Naive thymus-derived CD4-positive, alpha-beta T cell (primary cell): ENCODE data around the gene GRK6. TPM values are rescaled to one million over a fixed set of nuclear protein-coding genes. Genes with fewer than 3 reads are reported as not detected.
"Not testable (repeated sequence)": the region's sequence is repeated elsewhere in the genome, so short reads cannot be mapped to it uniquely, and the experiment has no call there.

Experiments used
- ATAC-seq: fragments of 150-1000 bp; cut with Tn5 transposase; 2 replicates; pipeline ENCODE4 v1.10.0; 2021; ENCODE audit warnings: mild to moderate bottlenecking, moderate library complexity
- CTCF ChIA-PET: fragments of 350-600 bp; sonication (Branson Sonifier 250); formaldehyde crosslinking; loops from one replicate; lab custom pipeline; 2021; ENCODE audit warnings: antibody characterized with exemption; lab: Charles Lee
- POLR2A ChIA-PET: fragments of 350-600 bp; sonication (Branson Sonifier 250); formaldehyde crosslinking; loops from one replicate; lab custom pipeline; 2021; ENCODE audit warnings: antibody characterized with exemption, inconsistent platforms; lab: Charles Lee
- DNase-seq, 9 donors: peaks; one replicate each; pipeline versions ENCODE4 v3.0.0 to v3.0.0-alpha.2; 2020 to 2022; ENCODE audit warnings: mixed read lengths in 1 of 9
- H3K27ac ChIP-seq: one replicate; pipeline ENCODE4 v1.7.0; 2013; ENCODE audit warnings: mild to moderate bottlenecking, low read depth, low read length, moderate library complexity
- H3K27me3 ChIP-seq, 2 donors: one replicate each; pipeline ENCODE4 v1.7.0; 2013; ENCODE audit warnings: low read length in 2 of 2, mild to moderate bottlenecking in 2 of 2, moderate library complexity in 2 of 2; ENCODE audit not compliant: control insufficient read depth in 2 of 2, insufficient read depth in 2 of 2
- H3K36me3 ChIP-seq, 3 experiments: 1 replicate in 2 of 3; 2 replicates in 1 of 3; pipeline ENCODE4 v1.7.0; 2013; ENCODE audit warnings: low read length in 3 of 3, mild to moderate bottlenecking in 3 of 3, moderate library complexity in 1 of 3; ENCODE audit not compliant: insufficient read depth in 3 of 3, control insufficient read depth in 2 of 3
- H3K4me1 ChIP-seq, 2 donors: one replicate each; pipeline ENCODE4 v1.7.0; 2013; ENCODE audit warnings: low read length in 2 of 2, mild to moderate bottlenecking in 2 of 2, moderate library complexity in 1 of 2; ENCODE audit not compliant: control insufficient read depth in 2 of 2, insufficient read depth in 2 of 2
- H3K4me3 ChIP-seq: 2 replicates; pipeline ENCODE4 v1.7.0; 2013; ENCODE audit warnings: mild to moderate bottlenecking, low read length
- H3K9me3 ChIP-seq, 3 experiments: 1 replicate in 2 of 3; 2 replicates in 1 of 3; pipeline ENCODE4 v1.7.0; 2013; ENCODE audit warnings: low read length in 3 of 3; ENCODE audit not compliant: control insufficient read depth in 2 of 3
- H3K27ac Mint-ChIP-seq, 9 donors: one replicate each; pipeline ENCODE4 v1.8.0; 2020 to 2022; ENCODE audit warnings: mixed read lengths in 9 of 9, mild to moderate bottlenecking in 8 of 9, moderate library complexity in 5 of 9, inconsistent platforms in 2 of 9
- H3K27me3 Mint-ChIP-seq, 5 donors: one replicate each; pipeline ENCODE4 v1.8.0; 2021 to 2022; ENCODE audit warnings: mixed read lengths in 5 of 5, mild to moderate bottlenecking in 1 of 5
- H3K36me3 Mint-ChIP-seq, 5 donors: one replicate each; pipeline ENCODE4 v1.8.0; 2020 to 2022; ENCODE audit warnings: mixed read lengths in 5 of 5, mild to moderate bottlenecking in 3 of 5, inconsistent platforms in 1 of 5
- H3K4me1 Mint-ChIP-seq, 7 donors: one replicate each; pipeline ENCODE4 v1.8.0; 2020 to 2022; ENCODE audit warnings: mixed read lengths in 7 of 7, mild to moderate bottlenecking in 3 of 7, inconsistent platforms in 1 of 7
- H3K4me3 Mint-ChIP-seq, 10 donors: one replicate each; pipeline ENCODE4 v1.8.0; 2020 to 2022; ENCODE audit warnings: mild to moderate bottlenecking in 10 of 10, mixed read lengths in 10 of 10, moderate library complexity in 6 of 10, inconsistent platforms in 2 of 10
- H3K9me3 Mint-ChIP-seq, 11 donors: one replicate each; pipeline ENCODE4 v1.8.0; 2020 to 2022; ENCODE audit warnings: mixed read lengths in 11 of 11, mild to moderate bottlenecking in 4 of 11, inconsistent platforms in 1 of 11, moderate library complexity in 1 of 11
- intact Hi-C, 2 donors: fragments of 100-400 bp; cut with micrococcal nuclease; formaldehyde crosslinking; loops; one replicate each; pipeline ENCODE4 v1.15.1; 2023
- polyA plus RNA-seq, 2 donors: library from polyadenylated mRNA; unstranded; fragments of 300-500 nt; fragmentation: Illumina TruSeq; gene quantifications; one replicate each; pipeline ENCODE4 v1.2.3, GENCODE V29; 2021
- total RNA-seq, 6 experiments: library from RNA in 5 of 6; stranded (reverse) in 5 of 6; gene quantifications; 1 replicate in 5 of 6; 2 replicates in 1 of 6; pipeline ENCODE4 v1.2.3 and lab custom pipeline; 2021 to 2026

GRK6 gene
- total and polyA plus RNA-seq, 7 experiments from 2014 or later: 78.8 to 246 (median 200) TPM

DNA sequence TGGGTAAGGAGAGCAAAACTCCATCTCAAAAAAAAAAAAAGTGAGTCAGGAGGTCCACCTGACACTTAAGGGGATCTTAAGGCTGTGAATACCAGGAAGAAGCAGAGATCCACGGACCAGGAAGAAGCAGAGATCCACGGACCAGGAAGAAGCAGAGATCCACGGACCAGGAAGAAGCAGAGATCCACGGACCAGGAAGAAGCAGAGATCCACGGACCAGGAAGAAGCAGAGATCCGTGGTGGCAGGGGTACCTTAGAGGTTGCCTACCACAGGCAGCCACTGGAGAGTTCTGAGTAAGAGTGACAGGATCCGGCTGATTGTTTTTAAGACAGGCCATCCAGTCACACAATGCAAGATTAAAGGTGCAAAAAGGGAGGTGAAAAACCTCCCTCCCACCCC, 6.0 kb upstream of the GRK6 start:
- H3K9me3 Mint-ChIP-seq, H3K27ac ChIP-seq, intact Hi-C loops, H3K36me3 Mint-ChIP-seq, H3K27me3 Mint-ChIP-seq, DNase-seq, H3K9me3 ChIP-seq, H3K27ac Mint-ChIP-seq, H3K36me3 ChIP-seq, ATAC-seq, H3K27me3 ChIP-seq, H3K4me3 ChIP-seq, H3K4me1 ChIP-seq, H3K4me3 Mint-ChIP-seq: not testable (repeated sequence)
- peaks cover 6 to 22% (median 15%) of the 10 kb centered on the region in 7 donors for H3K4me1 Mint-ChIP-seq
- CTCF ChIA-PET: interaction anchor here (0.8 kb wide), 1 partner anchor 28 kb away, joined by 4 read pairs; no protein-coding TSS in a partner anchor
- POLR2A ChIA-PET: interaction anchor here (11.1 to 23.7 kb wide), 2 partner anchors 9 to 26 kb away, joined by 179 to 804 read pairs; partner anchors contain the start of genes GRK6 and PRR7

DNA sequence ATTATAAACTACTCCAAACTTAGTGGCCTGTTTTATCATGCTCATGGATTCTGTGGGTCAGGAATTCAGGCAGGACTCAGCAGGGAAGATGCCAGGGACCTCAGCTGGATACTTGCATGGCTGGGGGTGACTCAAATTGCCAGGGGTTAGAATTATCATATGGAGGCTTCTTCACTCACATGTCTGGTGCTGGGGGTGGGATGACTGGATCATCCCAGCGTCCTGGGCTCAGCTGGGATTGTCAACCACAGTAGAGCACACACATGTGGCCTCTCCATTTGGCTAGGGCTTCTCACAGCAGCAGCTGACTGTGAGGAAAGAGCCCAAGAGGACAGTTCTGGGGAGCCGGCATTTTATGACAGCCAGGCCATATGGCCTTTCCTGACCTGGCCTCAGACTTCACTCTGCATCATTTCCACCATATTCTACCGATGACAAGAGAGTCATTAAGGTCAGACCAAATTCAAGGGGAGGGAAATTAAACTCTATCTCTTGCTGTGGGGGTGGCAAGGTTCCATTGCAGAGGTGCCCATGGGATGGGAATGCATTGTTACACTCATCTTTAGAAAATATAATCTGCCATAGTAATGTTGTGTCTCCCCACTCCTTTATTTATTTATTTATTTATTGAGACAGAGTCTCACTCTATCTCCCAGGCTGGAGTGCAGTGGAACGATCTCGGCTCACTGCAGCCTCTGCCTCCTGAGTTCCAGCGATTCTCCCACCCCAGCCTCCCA, 5.2 kb upstream of the GRK6 start:
- Mint-ChIP-seq H3K27ac (peak overlapping the region in 1 of 9 donors; percentile 48), H3K27me3 (peaks cover 0 to under 1% (median 0%) of the 10 kb centered on the region in 5 donors), H3K4me3 (no peak overlapping the region), H3K4me1 (peaks cover 9 to 25% (median 16%) of the 10 kb centered on the region in 7 donors), H3K36me3 (no peaks in the 10 kb centered on the region), H3K9me3 (peaks cover 0 to 2% (median 0%) of the 10 kb centered on the region in 11 donors)
- Histone ChIP-seq H3K36me3 (no peaks in the 10 kb centered on the region), H3K4me3 (no peak overlapping the region), H3K9me3 (no peaks in the 10 kb centered on the region), H3K4me1 (peaks cover 10 to 12% of the 10 kb centered on the region in 2 donors), H3K27ac (no peak overlapping the region), H3K27me3 (no peaks in the 10 kb centered on the region)
- ChIA-PET CTCF (interaction anchor here (1.5 kb wide), 1 partner anchor 18 kb away, joined by 6 read pairs; no protein-coding TSS in a partner anchor), POLR2A (interaction anchor here (0.9 to 23.7 kb wide), 4 partner anchors 8 to 26 kb away, joined by 3 to 804 read pairs (median 92); partner anchors contain the start of genes GRK6 and PRR7)
- DNase-seq (no peak), ATAC-seq (no peak)
- intact Hi-C loops: no loop called here

DNA sequence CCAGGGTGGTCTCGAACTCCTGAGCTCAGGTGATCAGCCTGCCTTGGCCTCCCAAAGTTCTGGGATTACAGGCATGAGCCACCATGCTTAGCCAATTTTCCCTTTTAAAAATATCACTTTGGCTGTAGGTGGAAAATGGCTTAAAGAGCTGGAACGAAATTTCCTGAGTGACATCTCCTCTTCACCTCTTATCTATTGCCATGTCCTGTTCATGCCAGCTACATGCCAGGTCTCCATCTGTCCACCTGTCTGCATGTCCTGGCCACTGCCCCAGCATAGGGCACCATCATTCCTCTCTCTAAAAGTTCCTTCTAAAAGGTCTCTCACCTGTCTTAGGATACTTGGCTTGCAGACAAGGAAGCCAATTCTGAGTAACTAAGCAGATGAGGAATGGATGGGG, 2.8 kb upstream of the GRK6 start:
- Mint-ChIP-seq H3K4me3 (no peak overlapping the region), H3K27ac (peak overlapping the region in 1 of 9 donors; percentile 42), H3K4me1 (peaks cover 10 to 31% (median 17%) of the 10 kb centered on the region in 7 donors), H3K9me3 (peaks cover 0 to 4% (median 0%) of the 10 kb centered on the region in 11 donors), H3K27me3 (peaks cover 0 to 3% (median 0%) of the 10 kb centered on the region in 5 donors), H3K36me3 (peaks cover 0 to 8% (median 3%) of the 10 kb centered on the region in 5 donors)
- Histone ChIP-seq H3K27ac (no peak overlapping the region), H3K36me3 (no peaks in the 10 kb centered on the region), H3K4me1 (peaks cover 10 to 16% of the 10 kb centered on the region in 2 donors), H3K9me3 (no peaks in the 10 kb centered on the region), H3K27me3 (no peaks in the 10 kb centered on the region), H3K4me3 (no peak overlapping the region)
- no peak for ATAC-seq
- intact Hi-C loops: no loop called here
- DNase-seq: no peak
- CTCF ChIA-PET: interaction anchor here (1.0 to 10.2 kb wide), 5 partner anchors 10 to 31 kb away, joined by 3 to 91 read pairs (median 4); partner anchors contain the start of gene PRR7
- POLR2A ChIA-PET: interaction anchor here (3.4 to 23.7 kb wide), 4 partner anchors 8 to 23 kb away, joined by 15 to 804 read pairs (median 194); partner anchors contain the start of genes F12 and PRR7

DNA sequence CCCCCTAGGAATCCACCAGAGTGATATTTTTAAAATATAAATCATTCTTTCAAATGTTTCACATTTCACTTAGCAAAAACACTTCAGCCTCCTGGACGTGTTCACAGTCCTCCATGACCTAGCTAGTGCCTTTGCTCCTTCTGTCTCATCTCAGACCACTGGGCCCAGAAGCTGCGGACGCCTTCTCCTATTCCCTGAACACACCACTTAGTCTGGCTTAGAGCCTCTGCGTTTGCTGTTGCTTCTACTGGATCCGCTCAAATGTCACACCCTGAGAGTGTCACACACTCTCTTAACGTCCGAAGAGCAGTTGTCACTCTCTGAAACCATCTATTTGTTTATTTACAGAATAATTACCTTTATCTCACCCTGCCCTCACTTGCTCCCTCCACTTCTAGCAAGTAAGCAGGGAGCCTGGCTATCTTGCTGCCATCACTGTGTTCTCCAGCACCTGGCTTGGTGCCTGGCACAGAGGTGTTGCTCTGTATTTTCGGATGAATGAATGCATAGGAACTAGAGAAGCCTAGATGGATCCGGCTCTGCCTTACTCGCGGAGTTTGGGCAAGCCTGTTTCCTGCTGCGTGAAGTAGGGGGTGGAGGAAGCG, 1.2 kb upstream of the GRK6 start:
- peaks cover 0 to 18% (median 4%) of the 10 kb centered on the region in 5 donors for H3K36me3 Mint-ChIP-seq
- Histone ChIP-seq H3K9me3 (no peaks in the 10 kb centered on the region), H3K27me3 (no peaks in the 10 kb centered on the region), H3K4me1 (peaks cover 20 to 30% of the 10 kb centered on the region in 2 donors), H3K36me3 (peaks cover 0 to 3% (median 0%) of the 10 kb centered on the region in 3 experiments), H3K4me3 (peak overlapping the region; percentile 67), H3K27ac (peak overlapping the region; percentile 82)
- H3K27ac Mint-ChIP-seq: peak overlapping the region; percentile 92 to 98 (median 96)
- POLR2A ChIA-PET: interaction anchor here (0.8 to 23.7 kb wide), 9 partner anchors 8 to 890 kb away, joined by 3 to 804 read pairs (median 19); partner anchors contain the start of genes F12 and PRR7
- H3K4me3 Mint-ChIP-seq: peak overlapping the region; percentile 87 to 96 (median 90)
- no peak for ATAC-seq
- CTCF ChIA-PET: interaction anchor here (0.6 to 10.3 kb wide), 5 partner anchors 16 to 36 kb away, joined by 3 to 116 read pairs (median 5); partner anchors contain the start of genes F12 and PFN3
- no peak for DNase-seq
- intact Hi-C loops: loop anchor here (1.0 to 5.0 kb wide), 2 partner anchors 35 to 888 kb away; partner anchors contain the start of gene RNF44 (in 1 of the 2)
- H3K9me3 Mint-ChIP-seq: peaks cover 0 to 4% (median 0%) of the 10 kb centered on the region in 11 donors
- H3K27me3 Mint-ChIP-seq: peaks cover 0 to 3% (median 0%) of the 10 kb centered on the region in 5 donors
- H3K4me1 Mint-ChIP-seq: peaks cover 26 to 48% (median 32%) of the 10 kb centered on the region in 7 donors

DNA sequence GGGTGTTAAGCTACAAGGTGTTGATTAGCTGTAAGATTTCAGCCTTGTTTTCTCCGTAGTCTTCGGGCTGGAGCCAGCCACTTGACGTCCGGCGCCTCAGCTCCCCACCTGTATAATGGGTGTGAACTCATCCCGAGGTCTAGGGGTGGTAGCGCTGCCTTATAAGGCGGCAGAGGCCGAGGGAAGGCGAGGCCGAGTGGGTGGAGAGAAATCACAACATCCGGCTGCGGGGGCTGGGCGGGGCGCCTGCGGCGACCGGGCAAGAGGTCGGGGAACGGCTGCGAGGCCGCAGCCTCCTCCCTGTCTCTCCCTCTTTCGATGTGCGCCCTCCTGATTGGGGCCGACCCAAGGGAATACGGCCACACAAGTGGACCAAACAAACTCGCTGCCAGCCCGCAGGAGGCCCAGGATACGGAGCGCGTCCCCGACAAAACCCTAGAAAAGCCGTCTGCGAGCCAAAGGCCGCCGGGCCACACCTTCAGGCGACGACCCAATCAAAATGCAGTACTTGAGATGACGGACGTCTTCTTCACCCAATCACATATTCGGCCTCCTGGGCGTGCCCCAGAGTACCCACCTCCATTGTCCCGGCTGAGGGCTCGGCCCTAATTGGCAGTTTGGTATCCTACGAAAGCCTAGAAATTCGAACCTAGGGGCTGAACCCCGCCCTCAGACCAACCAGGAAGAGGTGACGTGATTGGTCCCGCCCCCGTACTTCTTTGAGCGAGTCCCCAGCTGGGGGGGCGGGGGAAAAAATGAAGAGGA, 493 bp upstream of the GRK6 start:
- peak overlapping the region; percentile 82 for H3K27ac ChIP-seq
- H3K4me3 ChIP-seq: peak overlapping the region; percentile 67
- H3K36me3 ChIP-seq: peaks cover 0 to 10% (median 0%) of the 10 kb centered on the region in 3 experiments
- ChIA-PET CTCF (interaction anchor here (1.0 to 10.3 kb wide), 3 partner anchors 23 to 35 kb away, joined by 3 to 116 read pairs (median 91); partner anchors contain the start of gene PFN3), POLR2A (interaction anchor here (0.8 to 23.7 kb wide), 15 partner anchors 7 to 891 kb away, joined by 3 to 804 read pairs (median 7); partner anchors contain the start of genes F12, PDLIM7, PRR7 and RGS14)
- H3K27ac Mint-ChIP-seq: peak overlapping the region; percentile 92 to 98 (median 96)
- peak overlapping the region; percentile 87 to 96 (median 90) for H3K4me3 Mint-ChIP-seq
- H3K36me3 Mint-ChIP-seq: peaks cover 0 to 23% (median 4%) of the 10 kb centered on the region in 5 donors
- intact Hi-C loops: loop anchor here (1.0 to 5.0 kb wide), 17 partner anchors 13 to 889 kb away; partner anchors contain the start of genes FAM193B (in 2 of the 2), PDLIM7 (in 2 of the 2), RNF44 (in 2 of the 2) and DDX41 (in 1 of the 2)
- no peaks in the 10 kb centered on the region for H3K27me3 ChIP-seq
- H3K4me1 ChIP-seq: peaks cover 27 to 36% of the 10 kb centered on the region in 2 donors
- peaks cover 0 to 3% (median 0%) of the 10 kb centered on the region in 11 donors for H3K9me3 Mint-ChIP-seq
- ATAC-seq (peak; percentile 89), DNase-seq (peak; percentile 89 to 100 (median 100))
- no peaks in the 10 kb centered on the region for H3K9me3 ChIP-seq
- H3K27me3 Mint-ChIP-seq: peaks cover 0 to 3% (median 0%) of the 10 kb centered on the region in 5 donors
- peaks cover 33 to 54% (median 38%) of the 10 kb centered on the region in 7 donors for H3K4me1 Mint-ChIP-seq
